ENCODE measurements around the gene ZMYM2.
A peak's percentile ranks its signal among the peaks of the same experiment; 100 is the strongest.

Gene ZMYM2

GRCh38 chr13:20069956-20070355 is 111.4 kb downstream of the ZMYM2 start:
- TF ChIP-seq CTCF (IDR thresholded peaks at IDR 0.05; ENCODE audit: low read length), result no peak
- TF ChIP-seq EZH2phosphoT487 (IDR thresholded peaks at IDR 0.05; ENCODE audit: low read length), result no peak
- no peak for TF ChIP-seq EZH2 (optimal IDR thresholded peaks at IDR 0.05; ENCODE audit: low read depth, low read length)
- no peak overlapping the region for H2AFZ ChIP-seq (ENCODE audit: low read length)
- no peaks in the 10 kb centered on the region for H4K20me1 ChIP-seq (ENCODE audit: insufficient read depth, low read length)
- no peaks in the 10 kb centered on the region for H3F3A ChIP-seq (ENCODE audit: insufficient read depth, low read length)
- no peaks in the 10 kb centered on the region for H3K79me2 ChIP-seq (ENCODE audit: low read length)
- DNase-seq, result no peak
- no peaks in the 10 kb centered on the region for H3K9me2 ChIP-seq (replicated peaks; ENCODE audit: insufficient read depth, low read length)
- H3K4me3 ChIP-seq (ENCODE audit: low read length), result no peak overlapping the region
- no peak overlapping the region for H3K4me2 ChIP-seq (ENCODE audit: low read depth, low read length)
- H3K9ac ChIP-seq (ENCODE audit: low read length), result no peak overlapping the region
- H3K27me3 ChIP-seq (replicated peaks; ENCODE audit: insufficient read depth, low read length), result no peaks in the 10 kb centered on the region
- no peaks in the 10 kb centered on the region for H3K4me1 ChIP-seq (ENCODE audit: low read length)
- no peaks in the 10 kb centered on the region for H3K36me3 ChIP-seq (replicated peaks; ENCODE audit: insufficient read depth, low read length)
- no peak overlapping the region for H3K27ac ChIP-seq (ENCODE audit: low read length)
- no peaks in the 10 kb centered on the region for H3K9me3 ChIP-seq (replicated peaks; ENCODE audit: insufficient read depth, low read length)

GRCh38 chr13:20073775-20074174 is 115.2 kb downstream of the ZMYM2 start:
- peak; percentile 6 for DNase-seq
- H3K79me2 ChIP-seq (ENCODE audit: low read length), result no peaks in the 10 kb centered on the region
- H3K27ac ChIP-seq (ENCODE audit: low read length), result no peak overlapping the region
- no peaks in the 10 kb centered on the region for H3K27me3 ChIP-seq (replicated peaks; ENCODE audit: insufficient read depth, low read length)
- H3K4me2 ChIP-seq (ENCODE audit: low read depth, low read length), result no peak overlapping the region
- H3K9ac ChIP-seq (ENCODE audit: low read length), result no peak overlapping the region
- H3K4me1 ChIP-seq (ENCODE audit: low read length), result no peaks in the 10 kb centered on the region
- no peaks in the 10 kb centered on the region for H3K9me2 ChIP-seq (replicated peaks; ENCODE audit: insufficient read depth, low read length)
- no peaks in the 10 kb centered on the region for H3K36me3 ChIP-seq (replicated peaks; ENCODE audit: insufficient read depth, low read length)
- TF ChIP-seq CTCF (IDR thresholded peaks at IDR 0.05; ENCODE audit: low read length) (no peak), EZH2phosphoT487 (IDR thresholded peaks at IDR 0.05; ENCODE audit: low read length) (no peak), EZH2 (optimal IDR thresholded peaks at IDR 0.05; ENCODE audit: low read depth, low read length) (no peak)
- no peaks in the 10 kb centered on the region for H3F3A ChIP-seq (ENCODE audit: insufficient read depth, low read length)
- no peak overlapping the region for H2AFZ ChIP-seq (ENCODE audit: low read length)
- H4K20me1 ChIP-seq (ENCODE audit: insufficient read depth, low read length), result no peaks in the 10 kb centered on the region
- no peaks in the 10 kb centered on the region for H3K9me3 ChIP-seq (replicated peaks; ENCODE audit: insufficient read depth, low read length)
- no peak overlapping the region for H3K4me3 ChIP-seq (ENCODE audit: low read length)

- Histone ChIP-seq H3K27me3 (replicated peaks; ENCODE audit: insufficient read depth, low read length) (no peaks in the 10 kb centered on the region), H3K27ac (ENCODE audit: low read length) (no peak overlapping the region), H3K4me2 (ENCODE audit: low read depth, low read length) (no peak overlapping the region), H2AFZ (ENCODE audit: low read length) (no peak overlapping the region), H3K79me2 (ENCODE audit: low read length) (no peaks in the 10 kb centered on the region), H4K20me1 (ENCODE audit: insufficient read depth, low read length) (no peaks in the 10 kb centered on the region), H3K9ac (ENCODE audit: low read length) (no peak overlapping the region), H3K9me3 (replicated peaks; ENCODE audit: insufficient read depth, low read length) (no peaks in the 10 kb centered on the region), H3K4me1 (ENCODE audit: low read length) (no peaks in the 10 kb centered on the region), H3K4me3 (ENCODE audit: low read length) (no peak overlapping the region), H3K36me3 (replicated peaks; ENCODE audit: insufficient read depth, low read length) (no peaks in the 10 kb centered on the region), H3K9me2 (replicated peaks; ENCODE audit: insufficient read depth, low read length) (no peaks in the 10 kb centered on the region), H3F3A (ENCODE audit: insufficient read depth, low read length) (no peaks in the 10 kb centered on the region)
- DNase-seq, result no peak
- TF ChIP-seq EZH2 (optimal IDR thresholded peaks at IDR 0.05; ENCODE audit: low read depth, low read length) (no peak), EZH2phosphoT487 (IDR thresholded peaks at IDR 0.05; ENCODE audit: low read length) (no peak), CTCF (IDR thresholded peaks at IDR 0.05; ENCODE audit: low read length) (no peak)
Measured at GRCh38 chr13:20074966-20075365, 116.4 kb downstream of the ZMYM2 start.
